ENCODE data around the gene CRABP2.

CRABP2 gene

GRCh38 chr1:156705321-156705917 is at the start of gene CRABP2:
CRABP2 (minus strand) TSS chr1:156705583; CDS start chr1:156705446, 137 bp downstream.
- H3K4me3 Mint-ChIP-seq = peak within 1 kb of the TSS; percentile 95
- peaks cover 82% of the 10 kb centered on the region for H3K4me1 Mint-ChIP-seq
- peaks cover 26% of the 10 kb centered on the region for H3K36me3 Mint-ChIP-seq (ENCODE audit: low read depth)
- peak within 1 kb of the TSS; percentile 99 for H3K27ac Mint-ChIP-seq
- no peaks in the 10 kb centered on the region for H3K9me3 Mint-ChIP-seq
- peak; percentile 73 for DNase-seq
- H3K27me3 Mint-ChIP-seq (ENCODE audit: low read depth, poor library complexity) = peaks cover 3% of the 10 kb centered on the region
- TF ChIP-seq CTCF (IDR thresholded peaks at IDR 0.05) = no peak

GRCh38 chr1:156754219-156754618 is 48.8 kb upstream of the CRABP2 start:
- no peaks in the 10 kb centered on the region for H3K36me3 Mint-ChIP-seq (ENCODE audit: low read depth)
- H3K4me3 Mint-ChIP-seq = peak overlapping the region; percentile 49
- peaks cover 29% of the 10 kb centered on the region for H3K4me1 Mint-ChIP-seq
- TF ChIP-seq CTCF (IDR thresholded peaks at IDR 0.05) = no peak
- H3K9me3 Mint-ChIP-seq = no peaks in the 10 kb centered on the region
- H3K27ac Mint-ChIP-seq = no peak overlapping the region
- H3K27me3 Mint-ChIP-seq (ENCODE audit: low read depth, poor library complexity) = no peaks in the 10 kb centered on the region
- no peak for DNase-seq

GRCh38 chr1:156752843-156753482 is 47.6 kb upstream of the CRABP2 start:
- no peak for TF ChIP-seq CTCF (IDR thresholded peaks at IDR 0.05)
- Mint-ChIP-seq H3K9me3 (no peaks in the 10 kb centered on the region), H3K27me3 (ENCODE audit: low read depth, poor library complexity) (no peaks in the 10 kb centered on the region), H3K4me3 (peak overlapping the region; percentile 94), H3K4me1 (peaks cover 35% of the 10 kb centered on the region), H3K36me3 (ENCODE audit: low read depth) (no peaks in the 10 kb centered on the region), H3K27ac (peak overlapping the region; percentile 23)
- no peak for DNase-seq

GRCh38 chr1:156751757-156752481 is 46.5 kb upstream of the CRABP2 start:
- Mint-ChIP-seq H3K27ac (peak overlapping the region; percentile 95), H3K4me1 (peaks cover 44% of the 10 kb centered on the region), H3K9me3 (no peaks in the 10 kb centered on the region), H3K4me3 (peak overlapping the region; percentile 94), H3K27me3 (ENCODE audit: low read depth, poor library complexity) (no peaks in the 10 kb centered on the region), H3K36me3 (ENCODE audit: low read depth) (no peaks in the 10 kb centered on the region)
- DNase-seq = peak; percentile 95
- TF ChIP-seq CTCF (IDR thresholded peaks at IDR 0.05) = no peak

- TF ChIP-seq CTCF (IDR thresholded peaks at IDR 0.05) = no peak
- no peak for DNase-seq
- Mint-ChIP-seq H3K4me3 (peak within 1 kb of the TSS; percentile 96), H3K36me3 (ENCODE audit: low read depth) (no peaks in the 10 kb centered on the region), H3K27me3 (ENCODE audit: low read depth, poor library complexity) (no peaks in the 10 kb centered on the region), H3K9me3 (no peaks in the 10 kb centered on the region), H3K27ac (peak within 1 kb of the TSS; percentile 98), H3K4me1 (peaks cover 49% of the 10 kb centered on the region)
These were observed 46.0 kb upstream of the CRABP2 start, which contains the start of gene HDGF for GRCh38 chr1:156751451-156751756. HDGF (minus strand) TSS chr1:156751675; CDS start chr1:156751429, 246 bp downstream.
